Measurements from ENCODE around the gene SH2D6.
"Not testable (repeated sequence)": the region's sequence is repeated elsewhere in the genome, so short reads cannot be mapped to it uniquely, and the experiment has no call there.

Gene SH2D6

GRCh38 chr2:85436836-85437487, 18.4 kb downstream of the SH2D6 start:
- Mint-ChIP-seq H3K27me3 (no peaks in the 10 kb centered on the region), H3K9me3 (no peaks in the 10 kb centered on the region), H3K36me3 (no peaks in the 10 kb centered on the region), H3K27ac (peak overlapping the region; percentile 97), H3K4me1 (peaks cover 28 to 46% of the 10 kb centered on the region in 2 donors), H3K4me3 (peak overlapping the region; percentile 84 to 89)
- DNase-seq (no peak), ATAC-seq (replicated peaks) (no peak)

GRCh38 chr2:85437488-85438200, 19.1 kb downstream of the SH2D6 start:
- Mint-ChIP-seq H3K4me1 (peaks cover 28 to 46% of the 10 kb centered on the region in 2 donors), H3K36me3 (no peaks in the 10 kb centered on the region), H3K4me3 (peak overlapping the region; percentile 84 to 89), H3K9me3 (no peaks in the 10 kb centered on the region), H3K27me3 (no peaks in the 10 kb centered on the region), H3K27ac (peak overlapping the region; percentile 97)
- DNase-seq (peak; percentile 69), ATAC-seq (replicated peaks) (peak; percentile 84 to 87)

GRCh38 chr2:85438201-85439024, 19.9 kb downstream of the SH2D6 start:
- peak; percentile 20 to 27 for ATAC-seq (replicated peaks)
- Mint-ChIP-seq H3K27me3 (no peaks in the 10 kb centered on the region), H3K9me3 (no peaks in the 10 kb centered on the region), H3K4me3 (peak overlapping the region; percentile 84 to 89), H3K4me1 (peaks cover 28 to 46% of the 10 kb centered on the region in 2 donors), H3K36me3 (no peaks in the 10 kb centered on the region), H3K27ac (peak overlapping the region; percentile 94)
- no peak for DNase-seq

GRCh38 chr2:85439025-85439472, 20.5 kb downstream of the SH2D6 start:
- no peak overlapping the region for H3K4me3 Mint-ChIP-seq
- peaks cover 27 to 46% of the 10 kb centered on the region in 2 donors for H3K4me1 Mint-ChIP-seq
- peak overlapping the region; percentile 4 for H3K27ac Mint-ChIP-seq
- H3K9me3 Mint-ChIP-seq = no peaks in the 10 kb centered on the region
- H3K27me3 Mint-ChIP-seq = no peaks in the 10 kb centered on the region
- DNase-seq = no peak
- no peak for ATAC-seq (replicated peaks)
- H3K36me3 Mint-ChIP-seq = no peaks in the 10 kb centered on the region

GRCh38 chr2:85439569-85439968, 21.1 kb downstream of the SH2D6 start:
- H3K36me3 Mint-ChIP-seq; H3K9me3 Mint-ChIP-seq; ATAC-seq (replicated peaks); H3K4me3 Mint-ChIP-seq; H3K27me3 Mint-ChIP-seq; H3K27ac Mint-ChIP-seq; DNase-seq: not testable (repeated sequence)
- peaks cover 27 to 45% of the 10 kb centered on the region in 2 donors for H3K4me1 Mint-ChIP-seq

GRCh38 chr2:85439986-85440385, 21.5 kb downstream of the SH2D6 start:
- H3K36me3 Mint-ChIP-seq = no peaks in the 10 kb centered on the region
- H3K4me3 Mint-ChIP-seq = no peak overlapping the region
- H3K4me1 Mint-ChIP-seq = peaks cover 26 to 41% of the 10 kb centered on the region in 2 donors
- H3K27ac Mint-ChIP-seq = peak overlapping the region; percentile 65
- H3K27me3 Mint-ChIP-seq = no peaks in the 10 kb centered on the region
- H3K9me3 Mint-ChIP-seq = no peaks in the 10 kb centered on the region
- DNase-seq (no peak), ATAC-seq (replicated peaks) (no peak)

GRCh38 chr2:85440729-85441128, 22.2 kb downstream of the SH2D6 start:
- no peak overlapping the region for H3K4me3 Mint-ChIP-seq
- ATAC-seq (replicated peaks) = no peak

GRCh38 chr2:85441864-85442263, 23.4 kb downstream of the SH2D6 start:
- no peak overlapping the region for H3K27ac Mint-ChIP-seq
- ATAC-seq (replicated peaks) (no peak), DNase-seq (no peak)
- no peaks in the 10 kb centered on the region for H3K27me3 Mint-ChIP-seq
- H3K9me3 Mint-ChIP-seq = no peaks in the 10 kb centered on the region
- H3K4me1 Mint-ChIP-seq = peaks cover 11 to 22% of the 10 kb centered on the region in 2 donors
- H3K36me3 Mint-ChIP-seq = no peaks in the 10 kb centered on the region
- no peak overlapping the region for H3K4me3 Mint-ChIP-seq

More at GRCh38 chr2:85440729-85441128, 22.2 kb downstream of the SH2D6 start:
- no peak for DNase-seq
- H3K36me3 Mint-ChIP-seq = no peaks in the 10 kb centered on the region
- H3K27ac Mint-ChIP-seq = no peak overlapping the region
- H3K27me3 Mint-ChIP-seq = no peaks in the 10 kb centered on the region
- H3K4me1 Mint-ChIP-seq = peaks cover 20 to 33% of the 10 kb centered on the region in 2 donors
- no peaks in the 10 kb centered on the region for H3K9me3 Mint-ChIP-seq

GRCh38 chr2:85444629-85445172, 26.2 kb downstream of the SH2D6 start:
- Mint-ChIP-seq H3K9me3 (no peaks in the 10 kb centered on the region), H3K27ac (no peak overlapping the region), H3K4me3 (no peak overlapping the region), H3K36me3 (no peaks in the 10 kb centered on the region), H3K4me1 (no peaks in the 10 kb centered on the region), H3K27me3 (no peaks in the 10 kb centered on the region)
- ATAC-seq (replicated peaks) (no peak), DNase-seq (no peak)

GRCh38 chr2:85445316-85446295, 27.1 kb downstream of the SH2D6 start:
- no peak overlapping the region for H3K4me3 Mint-ChIP-seq
- H3K36me3 Mint-ChIP-seq = no peaks in the 10 kb centered on the region
- no peaks in the 10 kb centered on the region for H3K9me3 Mint-ChIP-seq
- H3K4me1 Mint-ChIP-seq = no peaks in the 10 kb centered on the region
- no peaks in the 10 kb centered on the region for H3K27me3 Mint-ChIP-seq
- ATAC-seq (replicated peaks) = no peak
- DNase-seq = no peak
- peak overlapping the region; percentile 20 for H3K27ac Mint-ChIP-seq

GRCh38 chr2:85446296-85447221, 28.0 kb downstream of the SH2D6 start:
- no peak for ATAC-seq (replicated peaks)
- no peak for DNase-seq
- no peaks in the 10 kb centered on the region for H3K4me1 Mint-ChIP-seq
- H3K4me3 Mint-ChIP-seq = no peak overlapping the region
- H3K36me3 Mint-ChIP-seq = no peaks in the 10 kb centered on the region
- no peak overlapping the region for H3K27ac Mint-ChIP-seq
- H3K27me3 Mint-ChIP-seq = no peaks in the 10 kb centered on the region
- H3K9me3 Mint-ChIP-seq = no peaks in the 10 kb centered on the region

GRCh38 chr2:85447222-85447585, 28.7 kb downstream of the SH2D6 start:
- Mint-ChIP-seq H3K27me3 (no peaks in the 10 kb centered on the region), H3K27ac (no peak overlapping the region), H3K4me1 (no peaks in the 10 kb centered on the region), H3K9me3 (no peaks in the 10 kb centered on the region), H3K4me3 (no peak overlapping the region), H3K36me3 (no peaks in the 10 kb centered on the region)
- ATAC-seq (replicated peaks) (no peak), DNase-seq (no peak)

All from stimulated activated naive B cell treated with anti-CD40 and anti-IgM and Interleukin-4, amounts not matched to agents 10 μg/mL and 1 μg/mL and 100 μg/mL, for 72 hours (primary cell).